Measurements from ENCODE around the gene F7.
"Not testable (repeated sequence)": the region's sequence is repeated elsewhere in the genome, so short reads cannot be mapped to it uniquely, and the experiment has no call there.

F7 gene

DNA sequence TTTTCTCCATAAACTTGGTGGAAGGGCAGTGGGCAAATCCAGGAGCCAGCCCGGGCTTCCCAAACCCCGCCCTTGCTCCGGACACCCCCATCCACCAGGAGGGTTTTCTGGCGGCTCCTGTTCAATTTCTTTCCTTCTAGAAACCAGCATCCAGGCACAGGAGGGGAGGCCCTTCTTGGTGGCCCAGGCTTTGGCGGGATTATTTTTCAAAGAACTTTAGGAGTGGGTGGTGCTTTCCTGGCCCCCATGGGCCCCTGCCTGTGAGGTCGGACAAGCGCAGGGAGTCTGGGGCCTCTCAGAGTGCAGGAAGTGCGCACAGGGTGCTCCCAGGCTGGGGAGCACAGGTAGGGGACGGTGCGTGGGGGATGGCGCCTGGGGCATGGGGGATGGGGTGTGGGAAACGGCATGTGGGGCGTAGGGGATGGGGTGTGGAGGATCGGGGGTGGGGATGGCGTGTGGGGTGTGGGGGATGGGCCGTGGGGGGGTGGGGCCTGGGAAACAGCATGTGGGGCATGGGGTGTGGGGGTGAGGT lies 396 bp downstream of the F7 start:
- Histone ChIP-seq H3K27me3 (ENCODE audit: insufficient read depth, low read depth, severe bottlenecking) (no peaks in the 10 kb centered on the region), H3K4me3 (ENCODE audit: low read depth, low read length) (no peak overlapping the region), H3K9me3 (ENCODE audit: severe bottlenecking) (peaks cover 19% of the 10 kb centered on the region), H3K36me3 (no peaks in the 10 kb centered on the region), H3K27ac (peak overlapping the region; percentile 15)
- DNase-seq = no peak
- TF ChIP-seq, protein P1, sequence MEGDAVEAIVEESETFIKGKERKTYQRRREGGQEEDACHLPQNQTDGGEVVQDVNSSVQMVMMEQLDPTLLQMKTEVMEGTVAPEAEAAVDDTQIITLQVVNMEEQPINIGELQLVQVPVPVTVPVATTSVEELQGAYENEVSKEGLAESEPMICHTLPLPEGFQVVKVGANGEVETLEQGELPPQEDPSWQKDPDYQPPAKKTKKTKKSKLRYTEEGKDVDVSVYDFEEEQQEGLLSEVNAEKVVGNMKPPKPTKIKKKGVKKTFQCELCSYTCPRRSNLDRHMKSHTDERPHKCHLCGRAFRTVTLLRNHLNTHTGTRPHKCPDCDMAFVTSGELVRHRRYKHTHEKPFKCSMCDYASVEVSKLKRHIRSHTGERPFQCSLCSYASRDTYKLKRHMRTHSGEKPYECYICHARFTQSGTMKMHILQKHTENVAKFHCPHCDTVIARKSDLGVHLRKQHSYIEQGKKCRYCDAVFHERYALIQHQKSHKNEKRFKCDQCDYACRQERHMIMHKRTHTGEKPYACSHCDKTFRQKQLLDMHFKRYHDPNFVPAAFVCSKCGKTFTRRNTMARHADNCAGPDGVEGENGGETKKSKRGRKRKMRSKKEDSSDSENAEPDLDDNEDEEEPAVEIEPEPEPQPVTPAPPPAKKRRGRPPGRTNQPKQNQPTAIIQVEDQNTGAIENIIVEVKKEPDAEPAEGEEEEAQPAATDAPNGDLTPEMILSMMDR (IDR thresholded peaks at IDR 0.05; ENCODE audit: low read depth, low read length) = no peak

DNA sequence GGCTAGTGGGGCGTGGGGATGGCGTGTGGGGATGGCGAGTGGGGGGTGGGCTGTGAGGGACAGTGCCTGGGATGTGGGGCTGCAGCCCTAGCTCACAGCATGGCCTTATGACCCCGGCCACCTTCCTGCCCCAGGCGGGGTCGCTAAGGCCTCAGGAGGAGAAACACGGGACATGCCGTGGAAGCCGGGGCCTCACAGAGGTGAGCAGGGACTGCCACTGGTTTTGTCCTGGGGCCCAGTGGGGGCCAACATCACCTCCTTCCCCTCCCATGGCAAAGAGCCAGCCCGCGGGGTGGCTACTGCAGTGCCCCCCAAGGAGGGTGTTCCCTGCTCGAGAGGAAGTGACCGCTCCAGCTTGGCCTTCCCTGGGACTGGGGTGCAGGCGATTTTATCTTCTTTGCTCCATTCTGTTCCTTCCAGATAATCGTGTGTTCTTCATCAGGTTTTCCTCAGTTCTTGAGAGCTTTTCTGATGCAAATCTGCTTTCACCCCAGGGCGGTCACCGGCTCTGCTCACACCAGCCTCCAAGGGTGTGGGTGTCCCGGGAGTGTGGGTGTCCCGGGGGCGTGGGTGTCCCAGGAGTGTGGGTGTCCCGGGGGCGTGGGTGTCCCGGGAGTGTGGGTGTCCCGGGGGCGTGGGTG lies 1.2 kb downstream of the F7 start:
- no peak for DNase-seq

DNA sequence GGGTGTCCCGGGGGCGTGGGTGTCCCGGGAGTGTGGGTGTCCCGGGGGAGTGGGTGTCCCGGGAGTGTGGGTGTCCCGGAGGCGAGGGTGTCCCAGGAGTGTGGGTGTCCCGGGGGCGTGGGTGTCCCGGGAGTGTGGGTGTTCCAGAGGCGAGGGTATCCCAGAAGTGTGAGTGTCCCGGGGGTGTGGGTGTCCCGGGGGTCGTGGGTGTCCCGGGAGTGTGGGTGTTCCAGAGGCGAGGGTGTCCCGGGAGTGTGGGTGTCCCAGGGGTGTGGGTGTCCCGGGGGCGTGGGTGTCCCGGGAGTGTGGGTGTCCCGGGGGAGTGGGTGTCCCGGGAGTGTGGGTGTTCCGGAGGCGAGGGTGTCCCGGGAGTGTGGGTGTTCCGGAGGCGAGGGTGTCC lies 2.9 kb downstream of the F7 start:
- peaks cover 19% of the 10 kb centered on the region for H3K9me3 ChIP-seq (ENCODE audit: severe bottlenecking)
- H3K27me3 ChIP-seq (ENCODE audit: insufficient read depth, low read depth, severe bottlenecking) = not testable (repeated sequence)

More for the DNA sequence above, 1.2 kb downstream of the F7 start:
- no peaks in the 10 kb centered on the region for H3K36me3 ChIP-seq
- peaks cover 19% of the 10 kb centered on the region for H3K9me3 ChIP-seq (ENCODE audit: severe bottlenecking)
- no peak overlapping the region for H3K4me3 ChIP-seq (ENCODE audit: low read depth, low read length)
- TF ChIP-seq, protein P1 (IDR thresholded peaks at IDR 0.05; ENCODE audit: low read depth, low read length) = no peak
- no peaks in the 10 kb centered on the region for H3K27me3 ChIP-seq (ENCODE audit: insufficient read depth, low read depth, severe bottlenecking)
- H3K27ac ChIP-seq = no peak overlapping the region; the same call in 1 of the 2 replicates

DNA sequence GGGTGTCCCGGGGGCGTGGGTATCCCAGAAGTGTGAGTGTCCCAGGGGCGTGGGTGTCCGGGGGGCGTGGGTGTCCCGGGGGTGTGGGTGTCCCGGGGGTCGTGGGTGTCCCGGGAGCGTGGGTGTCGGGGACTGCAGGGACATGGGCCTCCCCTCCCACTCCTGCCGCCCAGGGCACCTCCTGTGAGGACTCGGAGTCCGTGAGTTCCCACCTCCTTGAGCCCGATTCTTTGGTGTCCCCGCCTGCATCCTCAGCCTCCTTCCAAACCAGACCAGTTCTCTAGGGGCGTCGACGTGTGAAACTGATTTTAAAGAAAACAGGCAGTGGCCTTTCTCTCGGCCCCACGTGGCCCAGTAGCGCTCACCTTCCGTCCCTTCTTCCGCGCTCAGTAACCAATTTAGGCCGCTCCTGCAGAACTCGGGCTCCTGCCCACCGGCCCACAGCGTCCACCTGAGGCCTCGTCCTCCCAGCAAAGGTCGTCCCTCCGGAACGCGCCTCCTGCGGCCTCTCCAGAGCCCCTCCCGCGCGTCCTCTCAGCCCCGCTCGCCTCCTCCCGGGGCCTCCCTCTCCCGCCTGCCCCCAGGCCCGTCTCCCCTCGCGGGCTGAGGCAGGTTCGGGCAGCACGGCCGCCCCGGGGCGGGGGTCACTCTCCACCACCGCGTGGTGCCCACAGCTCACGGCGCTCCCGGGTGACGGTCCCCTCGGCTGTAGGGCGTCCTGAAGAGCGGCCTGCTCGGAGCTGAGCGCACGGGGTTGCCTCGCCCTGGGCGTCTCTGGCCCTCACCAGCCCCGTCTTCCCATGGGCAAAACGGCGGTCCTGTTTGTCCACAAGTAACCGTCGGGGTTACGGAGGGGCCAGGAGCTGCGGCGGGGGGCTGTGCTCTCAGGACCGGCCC lies 3.8 kb downstream of the F7 start:
- DNase-seq = no peak
- H3K27me3 ChIP-seq (ENCODE audit: insufficient read depth, low read depth, severe bottlenecking) = no peaks in the 10 kb centered on the region
- H3K27ac ChIP-seq = no peak overlapping the region
- TF ChIP-seq, protein P1 (IDR thresholded peaks at IDR 0.05; ENCODE audit: low read depth, low read length) = no peak
- no peaks in the 10 kb centered on the region for H3K36me3 ChIP-seq
- peaks cover 19% of the 10 kb centered on the region for H3K9me3 ChIP-seq (ENCODE audit: severe bottlenecking)
- no peak overlapping the region for H3K4me3 ChIP-seq (ENCODE audit: low read depth, low read length)

More for the DNA sequence above, 2.9 kb downstream of the F7 start:
- DNase-seq; H3K4me3 ChIP-seq (ENCODE audit: low read depth, low read length); H3K27ac ChIP-seq; H3K36me3 ChIP-seq: not testable (repeated sequence)

DNA sequence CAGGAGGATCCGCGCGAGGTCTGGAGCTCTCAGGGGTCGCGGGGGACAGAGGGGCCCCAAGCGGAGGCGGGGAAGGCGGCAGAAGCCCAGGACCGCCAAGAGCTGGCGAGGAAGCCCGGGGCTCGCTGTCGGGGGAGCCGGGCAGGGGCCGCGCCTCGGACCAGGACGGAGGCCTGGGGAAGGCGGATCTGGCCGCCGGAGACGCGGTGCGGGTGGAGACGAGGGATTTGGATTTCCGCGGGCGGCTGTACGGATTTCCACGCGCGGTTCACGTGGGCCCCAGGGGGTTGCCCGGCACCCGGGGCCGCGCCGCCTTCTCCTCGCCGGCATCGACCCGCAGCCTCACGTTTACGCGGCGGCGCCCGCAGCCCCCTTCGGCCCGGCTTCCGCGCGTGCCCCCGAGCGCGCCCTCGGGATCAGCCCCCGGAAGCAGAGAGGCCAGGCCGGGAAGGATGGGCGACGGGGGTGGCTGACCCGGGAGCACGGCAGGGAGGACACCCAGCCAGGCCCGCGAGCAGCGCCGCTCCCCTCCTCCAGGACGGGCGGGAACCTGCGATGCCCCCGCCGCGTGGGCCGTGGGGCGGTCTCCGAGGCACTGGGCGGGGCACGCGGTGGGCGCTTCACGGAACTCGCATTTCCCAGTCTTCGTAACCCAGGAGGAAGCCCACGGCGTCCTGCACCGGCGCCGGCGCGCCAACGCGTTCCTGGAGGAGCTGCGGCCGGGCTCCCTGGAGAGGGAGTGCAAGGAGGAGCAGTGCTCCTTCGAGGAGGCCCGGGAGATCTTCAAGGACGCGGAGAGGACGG lies 4.7 kb downstream of the F7 start:
- H3K27me3 ChIP-seq (ENCODE audit: insufficient read depth, low read depth, severe bottlenecking) = no peaks in the 10 kb centered on the region
- TF ChIP-seq, protein P1 (IDR thresholded peaks at IDR 0.05; ENCODE audit: low read depth, low read length) = no peak
- H3K4me3 ChIP-seq (ENCODE audit: low read depth, low read length) = no peak overlapping the region
- H3K36me3 ChIP-seq = no peaks in the 10 kb centered on the region
- peaks cover 19% of the 10 kb centered on the region for H3K9me3 ChIP-seq (ENCODE audit: severe bottlenecking)
- H3K27ac ChIP-seq = no peak overlapping the region
- DNase-seq = no peak

All from WERI-Rb-1 (cell line).